Measurements from ENCODE around the gene RETREG1.
"Not testable (repeated sequence)": the region's sequence is repeated elsewhere in the genome, so short reads cannot be mapped to it uniquely, and the experiment has no call there.

RETREG1 gene

DNA sequence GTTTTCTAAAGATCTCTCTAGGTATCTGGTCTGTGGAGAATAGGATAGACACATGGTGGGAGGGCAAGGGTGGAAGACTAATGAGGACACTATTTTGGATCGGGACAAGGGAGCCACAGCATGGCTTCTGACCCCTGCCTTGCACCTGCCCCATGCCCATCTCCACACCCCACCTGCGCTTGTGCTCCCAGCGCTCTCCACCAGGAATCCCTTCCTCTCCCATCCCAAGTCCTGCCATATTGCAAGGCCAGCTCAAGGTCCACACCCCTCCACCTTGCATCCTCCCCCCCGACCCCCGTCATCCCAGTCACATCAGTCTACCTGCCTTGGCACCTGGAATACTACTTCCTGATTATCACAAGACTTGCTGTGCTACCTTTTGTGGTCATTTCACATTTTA is 44.2 kb upstream of the RETREG1 start:
- TF ChIP-seq, protein P1, sequence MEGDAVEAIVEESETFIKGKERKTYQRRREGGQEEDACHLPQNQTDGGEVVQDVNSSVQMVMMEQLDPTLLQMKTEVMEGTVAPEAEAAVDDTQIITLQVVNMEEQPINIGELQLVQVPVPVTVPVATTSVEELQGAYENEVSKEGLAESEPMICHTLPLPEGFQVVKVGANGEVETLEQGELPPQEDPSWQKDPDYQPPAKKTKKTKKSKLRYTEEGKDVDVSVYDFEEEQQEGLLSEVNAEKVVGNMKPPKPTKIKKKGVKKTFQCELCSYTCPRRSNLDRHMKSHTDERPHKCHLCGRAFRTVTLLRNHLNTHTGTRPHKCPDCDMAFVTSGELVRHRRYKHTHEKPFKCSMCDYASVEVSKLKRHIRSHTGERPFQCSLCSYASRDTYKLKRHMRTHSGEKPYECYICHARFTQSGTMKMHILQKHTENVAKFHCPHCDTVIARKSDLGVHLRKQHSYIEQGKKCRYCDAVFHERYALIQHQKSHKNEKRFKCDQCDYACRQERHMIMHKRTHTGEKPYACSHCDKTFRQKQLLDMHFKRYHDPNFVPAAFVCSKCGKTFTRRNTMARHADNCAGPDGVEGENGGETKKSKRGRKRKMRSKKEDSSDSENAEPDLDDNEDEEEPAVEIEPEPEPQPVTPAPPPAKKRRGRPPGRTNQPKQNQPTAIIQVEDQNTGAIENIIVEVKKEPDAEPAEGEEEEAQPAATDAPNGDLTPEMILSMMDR (IDR thresholded peaks at IDR 0.05; ENCODE audit: borderline replicate concordance, insufficient read depth, low read depth, low read length), result no peak
- no peak overlapping the region for H3K4me3 ChIP-seq (ENCODE audit: low read depth, low read length)

DNA sequence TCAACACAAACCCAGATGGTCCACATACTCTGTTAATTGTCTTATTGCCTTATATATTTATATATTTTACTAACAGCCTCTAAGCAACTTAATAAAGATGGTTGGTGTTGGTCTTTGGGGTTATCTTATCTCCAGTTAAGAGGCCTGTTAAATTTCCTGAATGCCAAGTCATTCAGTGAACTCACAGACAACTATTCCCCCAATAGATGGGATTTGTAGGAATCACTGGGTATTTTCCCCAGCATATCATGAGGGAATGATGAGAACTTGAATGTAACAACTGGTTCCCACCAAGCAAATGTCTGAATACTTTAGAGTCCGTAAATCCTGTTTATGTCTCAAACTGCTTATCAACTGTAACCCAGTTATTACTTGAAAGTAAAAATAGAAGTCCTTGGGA is 42.7 kb upstream of the RETREG1 start:
- H3K4me3 ChIP-seq (ENCODE audit: low read depth, low read length), result no peak overlapping the region
- TF ChIP-seq, protein P1 (IDR thresholded peaks at IDR 0.05; ENCODE audit: borderline replicate concordance, insufficient read depth, low read depth, low read length), result no peak

GRCh38 chr5:16656561-16657191 is 39.9 kb upstream of the RETREG1 start:
- TF ChIP-seq, protein P1 (IDR thresholded peaks at IDR 0.05; ENCODE audit: borderline replicate concordance, insufficient read depth, low read depth, low read length), result no peak
- no peak overlapping the region for H3K4me3 ChIP-seq (ENCODE audit: low read depth, low read length)

DNA sequence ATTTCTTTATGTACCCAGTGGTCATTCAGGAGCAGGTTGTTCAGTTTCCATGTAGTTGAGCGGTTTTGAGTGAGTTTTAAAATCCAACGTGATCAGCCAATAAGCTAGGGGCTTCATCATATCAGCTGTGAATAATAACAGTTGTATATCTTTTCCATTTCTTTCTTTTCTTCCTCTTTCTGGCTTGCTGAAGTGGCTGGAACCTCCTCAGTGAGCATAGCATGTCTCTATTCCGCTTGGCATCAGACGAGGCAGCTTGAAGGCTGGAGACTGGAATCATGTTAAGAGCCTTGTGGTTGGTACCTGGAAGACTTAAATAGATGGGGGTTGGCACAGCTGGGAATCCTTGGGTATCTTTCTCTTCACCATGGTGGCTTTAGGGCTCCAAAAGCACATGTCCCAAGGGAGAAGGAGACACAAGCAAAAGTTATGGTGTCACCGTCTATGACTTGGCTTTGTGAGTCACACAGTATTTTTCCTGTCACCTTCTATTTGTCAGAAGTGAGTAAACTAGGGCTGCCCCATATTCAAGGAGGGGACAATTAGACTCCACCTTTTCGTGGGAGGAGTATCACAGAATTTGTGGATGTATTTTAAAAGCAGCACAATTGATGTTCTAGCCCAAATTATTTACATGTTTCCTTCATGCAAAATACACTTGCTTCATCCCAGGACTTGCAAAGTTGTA is 38.0 kb upstream of the RETREG1 start:
- TF ChIP-seq, protein P1 (IDR thresholded peaks at IDR 0.05; ENCODE audit: borderline replicate concordance, insufficient read depth, low read depth, low read length), result no peak
- no peak overlapping the region for H3K4me3 ChIP-seq (ENCODE audit: low read depth, low read length)

GRCh38 chr5:16648739-16649138 is 31.9 kb upstream of the RETREG1 start:
- not testable (repeated sequence) for H3K4me3 ChIP-seq (ENCODE audit: low read depth, low read length)

DNA sequence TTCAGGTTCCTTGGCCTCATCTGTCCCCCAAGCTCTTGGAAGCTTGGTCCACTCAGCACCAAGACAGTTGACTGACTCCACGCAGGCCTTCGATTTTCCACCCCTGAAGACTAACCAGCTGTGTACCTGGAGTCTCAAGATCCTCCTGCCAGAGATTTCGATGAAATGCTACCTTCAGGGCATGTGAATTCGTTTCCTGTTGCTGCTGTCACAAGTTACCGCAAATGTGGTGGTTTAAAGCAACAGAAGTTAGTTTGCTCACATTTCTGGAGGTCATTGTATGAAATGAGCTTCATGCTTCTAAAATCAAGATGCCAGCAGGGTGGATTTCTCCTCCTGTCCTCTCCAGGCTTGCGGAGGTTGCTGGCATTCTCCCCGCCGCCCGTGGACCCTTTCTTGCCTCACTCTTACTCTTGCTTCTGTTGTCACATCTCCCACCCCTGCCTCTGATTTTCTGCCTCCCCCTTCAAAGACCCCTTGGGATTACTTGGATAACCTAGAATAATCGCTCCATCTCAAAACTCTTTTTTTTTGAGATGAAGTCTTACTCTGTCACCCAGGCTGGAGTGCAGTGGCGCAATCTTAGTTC is 27.6 kb upstream of the RETREG1 start:
- no peak overlapping the region for H3K4me3 ChIP-seq (ENCODE audit: low read depth, low read length)
- TF ChIP-seq, protein P1 (IDR thresholded peaks at IDR 0.05; ENCODE audit: borderline replicate concordance, insufficient read depth, low read depth, low read length), result no peak

DNA sequence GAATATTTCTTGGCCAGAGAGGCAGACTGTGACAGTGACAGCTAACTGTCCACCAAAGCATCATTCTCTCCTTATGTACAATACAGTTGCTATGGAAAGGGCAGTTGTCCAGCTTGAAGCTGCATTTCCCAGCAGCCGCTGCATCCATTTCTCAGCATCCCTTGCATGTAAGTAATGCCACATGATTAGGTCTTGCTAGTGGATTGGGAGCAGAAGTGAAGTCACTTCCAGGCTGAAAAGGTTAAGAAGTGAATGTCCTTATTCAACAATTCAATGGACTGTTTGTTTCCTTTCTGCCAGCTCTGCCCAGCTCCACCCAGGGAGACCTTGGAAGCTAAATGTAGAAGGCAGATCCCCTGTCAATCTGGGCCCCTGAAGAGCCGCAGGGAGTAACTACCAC is 26.1 kb upstream of the RETREG1 start:
- no peak overlapping the region for H3K4me3 ChIP-seq (ENCODE audit: low read depth, low read length)
- TF ChIP-seq, protein P1 (IDR thresholded peaks at IDR 0.05; ENCODE audit: borderline replicate concordance, insufficient read depth, low read depth, low read length), result no peak
